NOMO-1 (cell line): ENCODE results near the gene ADCY2.

Experiments
- DNase-seq, 2 experiments: peaks; one replicate each; lab custom pipeline; 2025; ENCODE audit not compliant: unreplicated experiment in 2 of 2; lab: John Stamatoyannopoulos, UW

The ADCY2 gene

DNA sequence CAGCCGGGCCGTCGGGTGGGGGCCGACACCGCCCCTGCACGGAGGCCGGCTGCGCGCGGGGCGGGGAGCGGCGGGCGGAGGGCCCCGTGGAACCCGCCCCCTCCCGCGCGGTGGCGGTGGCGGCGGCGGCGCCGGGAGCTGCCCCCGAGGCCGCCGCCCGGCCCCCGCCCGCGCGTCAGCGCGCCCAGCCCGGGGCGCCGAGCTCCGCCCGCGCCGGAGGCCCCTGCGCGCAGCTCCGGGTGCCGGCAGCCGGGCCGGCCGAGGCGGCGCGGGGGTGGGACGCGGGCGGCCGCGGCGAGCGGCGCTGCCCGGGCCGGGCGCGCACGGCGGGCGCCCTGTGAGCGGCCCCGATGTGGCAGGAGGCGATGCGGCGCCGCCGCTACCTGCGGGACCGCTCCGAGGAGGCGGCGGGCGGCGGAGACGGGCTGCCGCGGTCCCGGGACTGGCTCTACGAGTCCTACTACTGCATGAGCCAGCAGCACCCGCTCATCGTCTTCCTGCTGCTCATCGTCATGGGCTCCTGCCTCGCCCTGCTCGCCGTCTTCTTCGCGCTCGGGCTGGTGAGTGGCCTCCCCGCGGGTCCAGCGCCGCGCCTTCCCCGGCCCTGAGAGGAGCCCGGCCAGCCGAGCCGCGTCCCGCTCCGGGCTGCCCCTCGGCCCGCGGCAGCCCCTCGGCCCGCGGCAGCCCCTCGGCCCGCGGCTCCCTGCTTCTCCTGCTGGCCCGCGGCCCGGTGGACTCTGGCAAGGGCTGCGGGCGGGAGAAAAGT, at the start of gene ADCY2:
ADCY2 (plus strand) TSS at position 192 of the 766 bp plus-strand sequence; CDS start at position 351, 159 bp downstream.
- DNase-seq = peak in 1 of 2 experiments; percentile 51

DNA sequence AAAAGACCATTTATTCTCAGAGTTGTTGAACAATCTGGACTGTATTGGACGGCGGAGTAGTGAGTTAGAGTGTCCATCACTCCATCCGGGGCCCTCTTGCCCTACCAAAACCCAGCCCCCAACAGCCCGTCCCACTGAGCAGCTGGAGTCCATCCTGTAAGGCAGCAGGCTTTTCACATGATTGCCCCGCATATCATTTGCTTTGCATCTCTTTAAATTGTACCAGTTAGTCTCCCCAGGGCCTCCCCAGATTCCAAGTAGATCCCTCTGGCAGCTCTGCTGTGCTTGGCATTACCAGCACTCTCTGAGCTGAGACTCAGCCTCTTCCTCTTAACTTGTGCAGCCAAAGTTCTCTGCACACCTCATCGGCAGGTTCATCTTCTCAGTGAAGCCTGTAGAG, 48.6 kb upstream of the ADCY2 start:
- no peak for DNase-seq

GRCh38 chr5:7348168-7348854, 47.6 kb upstream of the ADCY2 start:
- no peak for DNase-seq

DNA sequence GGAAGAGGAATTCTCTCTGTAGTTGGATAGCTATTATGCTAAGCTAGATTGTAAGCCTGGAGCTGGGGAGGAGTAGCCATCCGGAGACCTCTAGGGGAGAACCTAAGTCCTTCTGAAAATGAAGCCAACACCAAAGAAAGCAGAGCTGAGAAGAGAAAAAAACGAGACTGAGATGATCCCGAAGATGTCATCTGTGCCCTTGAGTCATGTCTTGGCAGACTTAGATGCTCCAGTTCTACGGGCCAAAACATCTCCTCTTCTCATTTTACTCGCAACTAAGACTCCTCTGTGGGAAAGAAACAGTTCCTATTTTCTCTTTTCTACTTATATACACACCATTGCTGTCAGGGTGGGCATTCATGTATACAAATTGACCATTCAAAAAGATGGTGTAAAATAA, 34.3 kb upstream of the ADCY2 start:
- DNase-seq = no peak

GRCh38 chr5:7363067-7363677, 32.8 kb upstream of the ADCY2 start:
- peak in 1 of 2 experiments; percentile 11 for DNase-seq

GRCh38 chr5:7364226-7364875, 31.6 kb upstream of the ADCY2 start:
- DNase-seq = no peak

GRCh38 chr5:7367780-7368179, 28.2 kb upstream of the ADCY2 start:
- no peak for DNase-seq

DNA sequence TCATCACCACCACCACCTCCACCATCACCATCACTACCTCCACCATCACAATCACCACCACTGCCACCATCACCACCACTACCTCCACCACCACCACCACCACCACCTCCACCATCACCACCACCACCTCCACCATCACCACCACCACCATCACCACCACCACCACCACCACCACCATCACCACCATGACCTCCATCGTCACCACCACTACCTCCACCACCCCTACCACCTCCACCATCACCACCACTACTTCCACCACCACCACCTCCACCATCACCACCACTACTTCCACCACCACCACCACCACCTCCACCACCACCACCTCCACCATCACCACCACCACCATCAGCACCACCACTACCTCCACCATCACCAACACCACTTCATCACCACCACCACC, 23.5 kb upstream of the ADCY2 start:
- DNase-seq = no peak

DNA sequence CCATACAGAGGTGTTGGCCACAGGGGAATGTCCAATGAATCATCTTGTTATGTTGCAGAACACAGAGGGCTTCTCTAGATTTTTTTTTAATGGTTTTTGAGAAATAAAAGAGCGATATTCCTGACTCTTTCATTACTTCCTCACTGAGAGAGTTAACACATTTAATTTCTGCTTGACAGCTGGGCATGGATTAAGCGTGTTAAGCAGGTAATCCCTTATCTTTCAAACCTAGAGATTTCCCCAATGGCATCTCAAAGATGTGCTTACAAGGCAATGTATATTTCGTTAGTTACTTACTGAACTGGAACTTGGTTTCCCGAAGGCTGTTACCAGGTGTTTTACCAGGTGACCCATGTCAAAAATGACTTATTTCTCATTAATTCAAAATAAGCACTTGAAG, 21.8 kb upstream of the ADCY2 start:
- DNase-seq = no peak

- no peak for DNase-seq
These were observed 20.5 kb upstream of the ADCY2 start for GRCh38 chr5:7375457-7375856.

DNA sequence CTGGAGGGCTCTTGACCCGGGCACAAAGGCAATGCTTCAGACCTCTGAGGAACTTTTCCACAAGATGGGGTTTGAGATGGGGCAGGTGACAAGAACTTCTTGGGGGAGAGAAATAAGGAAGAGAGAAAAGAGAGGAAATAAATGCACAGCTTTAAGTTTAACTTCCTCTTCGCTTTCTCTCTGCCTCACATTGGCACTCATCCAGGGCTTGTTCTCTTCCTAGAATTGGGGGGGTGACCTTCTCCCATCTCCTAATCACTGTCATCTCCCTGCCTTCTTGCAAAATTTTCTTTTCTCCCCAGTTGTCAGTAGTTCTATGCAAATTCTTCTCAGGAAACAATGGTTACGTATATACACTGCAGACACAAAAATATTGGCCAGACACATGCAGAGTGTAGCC, 19.1 kb upstream of the ADCY2 start:
- DNase-seq = peak; percentile 61 to 79

DNA sequence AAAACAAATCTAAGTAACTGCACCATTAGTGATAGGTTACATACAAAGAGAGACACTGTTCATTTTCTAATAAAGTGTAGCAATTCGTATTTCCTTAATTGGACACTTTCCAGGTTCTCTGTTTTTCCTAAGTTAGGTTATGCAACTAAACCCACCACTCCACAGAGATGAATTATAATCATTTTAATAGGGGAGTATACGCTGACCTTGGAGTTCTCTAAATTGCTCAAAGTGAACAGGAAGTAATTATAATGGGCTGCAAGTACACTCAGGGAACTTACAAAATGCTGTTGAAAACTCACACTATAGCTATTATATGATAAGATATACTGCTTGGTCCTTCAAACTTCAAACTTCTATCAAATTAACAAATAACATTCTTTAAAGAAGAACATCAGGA, 18.2 kb upstream of the ADCY2 start:
- DNase-seq = peak; percentile 93 to 99

- DNase-seq = no peak
These were observed 13.3 kb upstream of the ADCY2 start for GRCh38 chr5:7382588-7382987.

- no peak for DNase-seq
These were observed 10.3 kb upstream of the ADCY2 start for GRCh38 chr5:7385681-7386080.

- DNase-seq = no peak
These were observed 7.4 kb upstream of the ADCY2 start for GRCh38 chr5:7388553-7388952.

DNA sequence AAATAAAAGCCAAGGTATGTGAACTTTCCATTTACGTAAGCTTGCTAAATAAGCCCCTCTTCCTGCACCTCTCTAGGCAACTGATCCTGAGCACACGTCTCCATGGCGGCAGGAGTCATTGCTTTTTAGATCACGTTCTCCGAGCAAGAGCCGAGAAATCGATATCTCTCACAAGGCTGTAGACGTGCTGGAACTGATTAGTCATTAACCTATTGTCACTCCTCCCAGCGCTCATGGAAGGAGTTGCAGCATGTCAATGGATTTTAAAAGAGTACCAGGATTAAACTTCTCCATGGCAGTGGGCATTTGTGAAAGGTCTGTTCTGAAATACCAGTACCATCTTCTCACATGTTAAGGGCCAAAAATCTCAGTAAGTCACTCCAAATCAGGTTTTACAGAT, 4.7 kb upstream of the ADCY2 start:
- no peak for DNase-seq

GRCh38 chr5:7391814-7392692, 3.9 kb upstream of the ADCY2 start:
- peak; percentile 34 to 69 for DNase-seq

- no peak for DNase-seq
These were observed 3.3 kb upstream of the ADCY2 start for GRCh38 chr5:7392693-7393024.

- DNase-seq = no peak
These were observed 1.8 kb upstream of the ADCY2 start for GRCh38 chr5:7393921-7394799.
